ENCODE measurements around the gene CEP83. TPM values are rescaled to one million over a fixed set of nuclear protein-coding genes. Genes with fewer than 3 reads are reported as not detected.

CEP83 gene
- total RNA-seq, 1 donor from 2014 or later = 28.7 TPM

DNA sequence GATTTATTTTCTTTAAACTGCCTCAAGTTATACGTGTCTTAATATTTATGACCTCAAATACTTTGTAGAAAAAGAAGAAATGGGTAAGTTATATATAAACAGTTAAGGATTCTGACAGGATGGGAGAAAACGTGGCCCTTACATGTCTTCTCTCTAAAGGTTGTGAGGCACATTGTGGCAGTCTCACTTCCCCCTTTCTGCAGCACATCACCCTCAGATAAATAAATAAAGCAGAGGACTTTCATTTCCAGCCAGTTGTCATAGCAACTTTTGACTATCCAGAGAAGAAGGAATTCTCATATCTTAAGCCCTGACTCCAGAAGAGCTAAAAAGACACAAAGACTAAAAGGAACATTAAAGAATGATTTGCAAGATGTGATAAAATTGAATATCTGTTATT, 28.8 kb upstream of the CEP83 start:
- H3K36me3 Mint-ChIP-seq (ENCODE audit: low read depth) = no peaks in the 10 kb centered on the region
- no peak overlapping the region for H3K27ac Mint-ChIP-seq (ENCODE audit: unreplicated experiment)
- no peaks in the 10 kb centered on the region for H3K9me3 Mint-ChIP-seq
- H3K4me3 Mint-ChIP-seq = no peak overlapping the region
- DNase-seq (ENCODE audit: low read depth, low spot score) = no peak
- TF ChIP-seq, protein P1, sequence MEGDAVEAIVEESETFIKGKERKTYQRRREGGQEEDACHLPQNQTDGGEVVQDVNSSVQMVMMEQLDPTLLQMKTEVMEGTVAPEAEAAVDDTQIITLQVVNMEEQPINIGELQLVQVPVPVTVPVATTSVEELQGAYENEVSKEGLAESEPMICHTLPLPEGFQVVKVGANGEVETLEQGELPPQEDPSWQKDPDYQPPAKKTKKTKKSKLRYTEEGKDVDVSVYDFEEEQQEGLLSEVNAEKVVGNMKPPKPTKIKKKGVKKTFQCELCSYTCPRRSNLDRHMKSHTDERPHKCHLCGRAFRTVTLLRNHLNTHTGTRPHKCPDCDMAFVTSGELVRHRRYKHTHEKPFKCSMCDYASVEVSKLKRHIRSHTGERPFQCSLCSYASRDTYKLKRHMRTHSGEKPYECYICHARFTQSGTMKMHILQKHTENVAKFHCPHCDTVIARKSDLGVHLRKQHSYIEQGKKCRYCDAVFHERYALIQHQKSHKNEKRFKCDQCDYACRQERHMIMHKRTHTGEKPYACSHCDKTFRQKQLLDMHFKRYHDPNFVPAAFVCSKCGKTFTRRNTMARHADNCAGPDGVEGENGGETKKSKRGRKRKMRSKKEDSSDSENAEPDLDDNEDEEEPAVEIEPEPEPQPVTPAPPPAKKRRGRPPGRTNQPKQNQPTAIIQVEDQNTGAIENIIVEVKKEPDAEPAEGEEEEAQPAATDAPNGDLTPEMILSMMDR (conservative IDR thresholded peaks at IDR 0.05) = no peak
- H3K27me3 Mint-ChIP-seq (ENCODE audit: low read depth) = no peaks in the 10 kb centered on the region
- peaks cover 13% of the 10 kb centered on the region for H3K4me1 Mint-ChIP-seq

GRCh38 chr12:94481734-94482133, 22.1 kb upstream of the CEP83 start:
- Mint-ChIP-seq H3K4me3 (no peak overlapping the region), H3K36me3 (ENCODE audit: low read depth) (no peaks in the 10 kb centered on the region), H3K9me3 (no peaks in the 10 kb centered on the region), H3K27ac (ENCODE audit: unreplicated experiment) (no peak overlapping the region), H3K4me1 (peaks cover 4% of the 10 kb centered on the region), H3K27me3 (ENCODE audit: low read depth) (no peaks in the 10 kb centered on the region)
- DNase-seq (ENCODE audit: low read depth, low spot score) = no peak
- TF ChIP-seq, protein P1 (conservative IDR thresholded peaks at IDR 0.05) = no peak

DNA sequence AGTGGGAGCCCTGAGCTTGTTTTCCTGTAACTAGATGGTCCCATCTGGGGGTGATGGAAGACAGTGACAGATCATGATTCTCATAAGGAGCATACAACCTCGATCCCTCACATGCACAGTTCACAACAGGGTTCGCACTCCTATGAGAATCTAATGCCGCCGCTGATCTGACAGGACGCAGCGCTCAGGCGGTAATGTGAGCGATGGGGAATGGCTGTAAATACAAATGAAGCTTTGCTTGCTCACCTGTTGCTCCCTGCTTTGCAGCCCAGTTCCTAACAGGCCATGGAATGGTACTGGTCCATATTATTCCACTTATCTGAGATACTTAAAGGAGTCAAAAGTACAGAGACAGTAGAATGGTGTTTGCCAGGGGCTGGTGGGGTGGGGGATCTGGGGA, 9.9 kb upstream of the CEP83 start:
- Mint-ChIP-seq H3K36me3 (ENCODE audit: low read depth) (no peaks in the 10 kb centered on the region), H3K4me1 (no peaks in the 10 kb centered on the region), H3K27ac (ENCODE audit: unreplicated experiment) (no peak overlapping the region), H3K4me3 (no peak overlapping the region), H3K27me3 (ENCODE audit: low read depth) (no peaks in the 10 kb centered on the region), H3K9me3 (no peaks in the 10 kb centered on the region)
- TF ChIP-seq, protein P1 (conservative IDR thresholded peaks at IDR 0.05) = no peak
- no peak for DNase-seq (ENCODE audit: low read depth, low spot score)

GRCh38 chr12:94460616-94460959, 921 bp upstream of the CEP83 start:
- H3K4me3 Mint-ChIP-seq = peak overlapping the region; percentile 97
- TF ChIP-seq, protein P1 (conservative IDR thresholded peaks at IDR 0.05) = no peak
- H3K9me3 Mint-ChIP-seq = peaks cover 2% of the 10 kb centered on the region
- no peaks in the 10 kb centered on the region for H3K27me3 Mint-ChIP-seq (ENCODE audit: low read depth)
- peaks cover 34% of the 10 kb centered on the region for H3K4me1 Mint-ChIP-seq
- no peak for DNase-seq (ENCODE audit: low read depth, low spot score)
- peaks cover 5% of the 10 kb centered on the region for H3K36me3 Mint-ChIP-seq (ENCODE audit: low read depth)
- H3K27ac Mint-ChIP-seq (ENCODE audit: unreplicated experiment) = peak overlapping the region; percentile 63

GRCh38 chr12:94458877-94459727, 565 bp downstream of the CEP83 start:
- no peaks in the 10 kb centered on the region for H3K27me3 Mint-ChIP-seq (ENCODE audit: low read depth)
- H3K4me3 Mint-ChIP-seq = peak overlapping the region; percentile 97
- TF ChIP-seq, protein P1 (conservative IDR thresholded peaks at IDR 0.05) = no peak
- H3K27ac Mint-ChIP-seq (ENCODE audit: unreplicated experiment) = peak overlapping the region; percentile 93
- H3K36me3 Mint-ChIP-seq (ENCODE audit: low read depth) = peaks cover 18% of the 10 kb centered on the region
- H3K4me1 Mint-ChIP-seq = peaks cover 34% of the 10 kb centered on the region
- no peak for DNase-seq (ENCODE audit: low read depth, low spot score)
- peaks cover 2% of the 10 kb centered on the region for H3K9me3 Mint-ChIP-seq

Data from neural crest cell (in vitro differentiated cells).